Measurements from ENCODE around the gene TBC1D22A. TPM values are rescaled to one million over a fixed set of nuclear protein-coding genes. Genes with fewer than 3 reads are reported as not detected.

The TBC1D22A gene
- total and polyA plus RNA-seq, 10 of the 15 experiments (the other 5 are each of a cell fraction or from before 2014, with no cell fraction given): 0.63 to 44.7 (median 27.4) TPM

DNA sequence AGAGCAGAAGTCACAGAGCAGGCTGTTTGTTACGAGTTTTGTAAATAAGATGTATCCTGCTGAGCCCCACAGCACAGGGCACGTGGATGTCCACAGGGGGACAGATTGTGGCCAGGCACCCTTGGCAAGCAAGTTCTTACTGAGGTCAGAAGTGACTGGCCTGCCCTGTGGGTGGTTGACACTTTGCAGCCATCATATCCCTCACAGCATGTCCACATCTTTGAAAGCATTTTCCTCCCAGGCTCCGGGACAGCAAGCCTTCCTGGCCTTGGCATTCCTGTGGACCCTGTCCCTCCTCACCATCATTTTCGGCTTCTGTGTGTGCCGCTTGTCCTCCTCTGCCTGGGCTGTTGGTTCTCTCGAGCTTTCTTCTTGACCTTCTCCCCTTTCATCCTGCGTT is 189.5 kb downstream of the TBC1D22A start:
- H3K4me3 ChIP-seq: no peak overlapping the region
- H3K4me2 ChIP-seq (ENCODE audit: control insufficient read depth, insufficient read depth): no peak overlapping the region
- FAIRE-seq (no peak), DNase-seq (ENCODE audit: low read depth, low spot score) (no peak), ATAC-seq (no peak)
- H4K20me1 ChIP-seq (ENCODE audit: control insufficient read depth, insufficient read depth): no peaks in the 10 kb centered on the region; the same call in 1 of the 2 replicates
- H3K4me1 ChIP-seq (ENCODE audit: control insufficient read depth, insufficient read depth, low read length): peaks cover 4% of the 10 kb centered on the region; the same call in 1 of the 2 replicates
- no peaks in the 10 kb centered on the region for H3K27me3 ChIP-seq (replicated peaks in 1 of 2; ENCODE audit: control insufficient read depth in 2 of 2, insufficient read depth in 2 of 2, low read length in 1 of 2)
- ChIA-PET RAD21 (ENCODE audit: unreplicated experiment) (interaction anchor here (1.5 kb wide), 1 partner anchor 9 kb away, joined by 4 read pairs; no protein-coding TSS in a partner anchor), CTCF (no interaction called here), SMC1A (ENCODE audit: uncharacterized antibody, unreplicated experiment) (no interaction called here), POLR2A (no interaction called here)
- BruUV-seq (replicated peaks): no TSS peak
- H3K27ac ChIP-seq (ENCODE audit: control insufficient read depth, insufficient read depth): no peak overlapping the region
- 96% methylated on average over 7 of the region's 7 CpGs for WGBS (ENCODE audit: insufficient coverage, insufficient replicate concordance, low lambda C conversion rate, missing lambda C conversion rate)
- TF ChIP-seq SREBF2 (IDR thresholded peaks at IDR 0.05; ENCODE audit: low read length): no peak
- no peak for TF ChIP-seq MEF2B (IDR thresholded peaks at IDR 0.05; ENCODE audit: partially characterized antibody, poor library complexity, severe bottlenecking)
- TF ChIP-seq RELA (IDR thresholded peaks at IDR 0.05; ENCODE audit: borderline replicate concordance, partially characterized antibody): no peak
- TF ChIP-seq ZNF622 (IDR thresholded peaks at IDR 0.05): no peak
- TF ChIP-seq NFXL1 (IDR thresholded peaks at IDR 0.05; ENCODE audit: borderline replicate concordance): no peak
- TF ChIP-seq SMARCA5 (IDR thresholded peaks at IDR 0.05): no peak
- TF ChIP-seq NR2C1 (IDR thresholded peaks at IDR 0.05): no peak
- TF ChIP-seq GATAD2B (conservative IDR thresholded peaks at IDR 0.05; ENCODE audit: low read depth): no peak
- TF ChIP-seq YY1 (IDR thresholded peaks at IDR 0.05; ENCODE audit: low read depth, low read length): no peak
- TF ChIP-seq, protein P1, sequence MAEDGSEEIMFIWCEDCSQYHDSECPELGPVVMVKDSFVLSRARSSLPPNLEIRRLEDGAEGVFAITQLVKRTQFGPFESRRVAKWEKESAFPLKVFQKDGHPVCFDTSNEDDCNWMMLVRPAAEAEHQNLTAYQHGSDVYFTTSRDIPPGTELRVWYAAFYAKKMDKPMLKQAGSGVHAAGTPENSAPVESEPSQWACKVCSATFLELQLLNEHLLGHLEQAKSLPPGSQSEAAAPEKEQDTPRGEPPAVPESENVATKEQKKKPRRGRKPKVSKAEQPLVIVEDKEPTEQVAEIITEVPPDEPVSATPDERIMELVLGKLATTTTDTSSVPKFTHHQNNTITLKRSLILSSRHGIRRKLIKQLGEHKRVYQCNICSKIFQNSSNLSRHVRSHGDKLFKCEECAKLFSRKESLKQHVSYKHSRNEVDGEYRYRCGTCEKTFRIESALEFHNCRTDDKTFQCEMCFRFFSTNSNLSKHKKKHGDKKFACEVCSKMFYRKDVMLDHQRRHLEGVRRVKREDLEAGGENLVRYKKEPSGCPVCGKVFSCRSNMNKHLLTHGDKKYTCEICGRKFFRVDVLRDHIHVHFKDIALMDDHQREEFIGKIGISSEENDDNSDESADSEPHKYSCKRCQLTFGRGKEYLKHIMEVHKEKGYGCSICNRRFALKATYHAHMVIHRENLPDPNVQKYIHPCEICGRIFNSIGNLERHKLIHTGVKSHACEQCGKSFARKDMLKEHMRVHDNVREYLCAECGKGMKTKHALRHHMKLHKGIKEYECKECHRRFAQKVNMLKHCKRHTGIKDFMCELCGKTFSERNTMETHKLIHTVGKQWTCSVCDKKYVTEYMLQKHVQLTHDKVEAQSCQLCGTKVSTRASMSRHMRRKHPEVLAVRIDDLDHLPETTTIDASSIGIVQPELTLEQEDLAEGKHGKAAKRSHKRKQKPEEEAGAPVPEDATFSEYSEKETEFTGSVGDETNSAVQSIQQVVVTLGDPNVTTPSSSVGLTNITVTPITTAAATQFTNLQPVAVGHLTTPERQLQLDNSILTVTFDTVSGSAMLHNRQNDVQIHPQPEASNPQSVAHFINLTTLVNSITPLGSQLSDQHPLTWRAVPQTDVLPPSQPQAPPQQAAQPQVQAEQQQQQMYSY (CRISPR knock-in tag; IDR thresholded peaks at IDR 0.05): no peak
- TF ChIP-seq IKZF1 (conservative IDR thresholded peaks at IDR 0.05): no peak
- no peak for TF ChIP-seq RBBP5 (conservative IDR thresholded peaks at IDR 0.05)
- TF ChIP-seq, protein P2, sequence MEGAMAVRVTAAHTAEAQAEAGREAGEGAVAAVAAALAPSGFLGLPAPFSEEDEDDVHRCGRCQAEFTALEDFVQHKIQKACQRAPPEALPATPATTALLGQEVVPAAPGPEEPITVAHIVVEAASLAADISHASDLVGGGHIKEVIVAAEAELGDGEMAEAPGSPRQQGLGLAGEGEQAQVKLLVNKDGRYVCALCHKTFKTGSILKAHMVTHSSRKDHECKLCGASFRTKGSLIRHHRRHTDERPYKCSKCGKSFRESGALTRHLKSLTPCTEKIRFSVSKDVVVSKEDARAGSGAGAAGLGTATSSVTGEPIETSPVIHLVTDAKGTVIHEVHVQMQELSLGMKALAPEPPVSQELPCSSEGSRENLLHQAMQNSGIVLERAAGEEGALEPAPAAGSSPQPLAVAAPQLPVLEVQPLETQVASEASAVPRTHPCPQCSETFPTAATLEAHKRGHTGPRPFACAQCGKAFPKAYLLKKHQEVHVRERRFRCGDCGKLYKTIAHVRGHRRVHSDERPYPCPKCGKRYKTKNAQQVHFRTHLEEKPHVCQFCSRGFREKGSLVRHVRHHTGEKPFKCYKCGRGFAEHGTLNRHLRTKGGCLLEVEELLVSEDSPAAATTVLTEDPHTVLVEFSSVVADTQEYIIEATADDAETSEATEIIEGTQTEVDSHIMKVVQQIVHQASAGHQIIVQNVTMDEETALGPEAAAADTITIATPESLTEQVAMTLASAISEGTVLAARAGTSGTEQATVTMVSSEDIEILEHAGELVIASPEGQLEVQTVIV (IDR thresholded peaks at IDR 0.05; ENCODE audit: borderline replicate concordance, partially characterized antibody): no peak
- no peak for TF ChIP-seq ZNF207 (IDR thresholded peaks at IDR 0.05; ENCODE audit: borderline replicate concordance)
- TF ChIP-seq, protein P3, sequence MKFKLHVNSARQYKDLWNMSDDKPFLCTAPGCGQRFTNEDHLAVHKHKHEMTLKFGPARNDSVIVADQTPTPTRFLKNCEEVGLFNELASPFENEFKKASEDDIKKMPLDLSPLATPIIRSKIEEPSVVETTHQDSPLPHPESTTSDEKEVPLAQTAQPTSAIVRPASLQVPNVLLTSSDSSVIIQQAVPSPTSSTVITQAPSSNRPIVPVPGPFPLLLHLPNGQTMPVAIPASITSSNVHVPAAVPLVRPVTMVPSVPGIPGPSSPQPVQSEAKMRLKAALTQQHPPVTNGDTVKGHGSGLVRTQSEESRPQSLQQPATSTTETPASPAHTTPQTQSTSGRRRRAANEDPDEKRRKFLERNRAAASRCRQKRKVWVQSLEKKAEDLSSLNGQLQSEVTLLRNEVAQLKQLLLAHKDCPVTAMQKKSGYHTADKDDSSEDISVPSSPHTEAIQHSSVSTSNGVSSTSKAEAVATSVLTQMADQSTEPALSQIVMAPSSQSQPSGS (IDR thresholded peaks at IDR 0.05; ENCODE audit: low read length): no peak
- no peak for TF ChIP-seq TCF7 (IDR thresholded peaks at IDR 0.05; ENCODE audit: borderline replicate concordance)
- TF ChIP-seq TBL1XR1 (IDR thresholded peaks at IDR 0.05; ENCODE audit: low read depth, low read length): no peak
- TF ChIP-seq RB1 (IDR thresholded peaks at IDR 0.05; ENCODE audit: borderline replicate concordance): no peak
- TF ChIP-seq ZSCAN29 (IDR thresholded peaks at IDR 0.05): no peak
- TF ChIP-seq KLF5 (IDR thresholded peaks at IDR 0.05; ENCODE audit: partially characterized antibody): no peak
- H3K36me3 ChIP-seq (ENCODE audit: control insufficient read depth in 2 of 2, insufficient read depth in 2 of 2, low read length in 1 of 2): peaks cover 6 to 33% of the 10 kb centered on the region in 2 experiments
- in situ Hi-C loops (cut with MboI): no loop called here
- no peaks in the 10 kb centered on the region for H3K79me2 ChIP-seq (ENCODE audit: control insufficient read depth, insufficient read depth, low read length)
- H3K9me3 ChIP-seq (replicated peaks; ENCODE audit: control insufficient read depth, insufficient read depth, low read length): no peaks in the 10 kb centered on the region
- no peak overlapping the region for H2AFZ ChIP-seq (ENCODE audit: control insufficient read depth, low read depth, low read length)
- intact Hi-C loops (cut with micrococcal nuclease; ENCODE audit: unreplicated experiment): no loop called here
- H3K9ac ChIP-seq (ENCODE audit: control insufficient read depth, insufficient read depth, low read length): no peak overlapping the region

Data from GM12878 (cell line).